Loucy (cell line): ENCODE results near the gene YY1AP1.
"Not testable (repeated sequence)": the region's sequence is repeated elsewhere in the genome, so short reads cannot be mapped to it uniquely, and the experiment has no call there.

Source experiments
- CTCF ChIP-seq: fragments of 200-600 bp; sonication (generic); conservative IDR thresholded peaks from 2 replicates; pipeline ENCODE4 v1.5.1; 2014; ENCODE audit warnings: mild to moderate bottlenecking, antibody characterized with exemption, low read length
- EZH2phosphoT487 ChIP-seq: fragments of 200-600 bp; IDR thresholded peaks from 2 replicates; pipeline ENCODE4 v1.6.1; 2018; ENCODE audit warnings: antibody characterized with exemption, mild to moderate bottlenecking, moderate library complexity, borderline replicate concordance

- not testable (repeated sequence) for TF ChIP-seq CTCF, EZH2phosphoT487
These were observed 26.5 kb upstream of the YY1AP1 start for GRCh38 chr1:155715056-155715455.
